Loucy (cell line): ENCODE results near the gene GRM7.

Experiments
- EZH2phosphoT487 ChIP-seq: fragments of 200-600 bp; IDR thresholded peaks from 2 replicates; pipeline ENCODE4 v1.6.1; 2018; ENCODE audit warnings: antibody characterized with exemption, mild to moderate bottlenecking, moderate library complexity, borderline replicate concordance
- TF ChIP-seq, protein P1 (sequence below): fragments of 200-600 bp; sonication (generic); conservative IDR thresholded peaks from 2 replicates; pipeline ENCODE4 v1.5.1; 2014; ENCODE audit warnings: mild to moderate bottlenecking, antibody characterized with exemption, low read length

DNA sequence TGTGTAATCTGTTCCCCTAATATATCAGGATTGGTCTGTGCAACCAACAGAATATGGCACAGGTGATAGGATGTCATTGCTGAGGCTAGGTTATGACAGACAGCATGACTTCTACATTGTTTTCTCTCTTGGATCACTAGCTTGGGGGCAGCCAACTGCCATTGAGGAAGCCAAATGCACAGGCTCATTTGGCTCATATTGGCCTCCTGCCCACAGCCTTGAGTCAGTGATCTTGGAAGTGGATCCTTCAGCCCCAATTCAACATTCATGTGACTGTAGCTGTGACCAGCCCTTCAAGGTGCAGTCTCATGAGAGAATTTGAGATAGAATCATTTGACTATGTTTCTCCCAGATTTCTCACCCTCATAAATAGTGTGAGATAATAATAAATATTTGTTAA, 675.6 kb downstream of the GRM7 start:
- TF ChIP-seq, protein P1, sequence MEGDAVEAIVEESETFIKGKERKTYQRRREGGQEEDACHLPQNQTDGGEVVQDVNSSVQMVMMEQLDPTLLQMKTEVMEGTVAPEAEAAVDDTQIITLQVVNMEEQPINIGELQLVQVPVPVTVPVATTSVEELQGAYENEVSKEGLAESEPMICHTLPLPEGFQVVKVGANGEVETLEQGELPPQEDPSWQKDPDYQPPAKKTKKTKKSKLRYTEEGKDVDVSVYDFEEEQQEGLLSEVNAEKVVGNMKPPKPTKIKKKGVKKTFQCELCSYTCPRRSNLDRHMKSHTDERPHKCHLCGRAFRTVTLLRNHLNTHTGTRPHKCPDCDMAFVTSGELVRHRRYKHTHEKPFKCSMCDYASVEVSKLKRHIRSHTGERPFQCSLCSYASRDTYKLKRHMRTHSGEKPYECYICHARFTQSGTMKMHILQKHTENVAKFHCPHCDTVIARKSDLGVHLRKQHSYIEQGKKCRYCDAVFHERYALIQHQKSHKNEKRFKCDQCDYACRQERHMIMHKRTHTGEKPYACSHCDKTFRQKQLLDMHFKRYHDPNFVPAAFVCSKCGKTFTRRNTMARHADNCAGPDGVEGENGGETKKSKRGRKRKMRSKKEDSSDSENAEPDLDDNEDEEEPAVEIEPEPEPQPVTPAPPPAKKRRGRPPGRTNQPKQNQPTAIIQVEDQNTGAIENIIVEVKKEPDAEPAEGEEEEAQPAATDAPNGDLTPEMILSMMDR: no peak
- TF ChIP-seq EZH2phosphoT487: no peak
